HepG2 (cell line): ENCODE data around the gene PLEKHA3. TPM values are rescaled to one million over a fixed set of nuclear protein-coding genes. Genes with fewer than 3 reads are reported as not detected.
A peak's percentile ranks its signal among the peaks of the same experiment; 100 is the strongest.

Experiments used
- CAMTA2 ChIP-seq: sonication (generic); formaldehyde crosslinking; IDR thresholded peaks from 2 replicates; pipeline ENCODE4 v1.4.0; 2020; ENCODE audit warnings: mild to moderate bottlenecking, missing genetic modification reagents, borderline replicate concordance
- DNMT1 ChIP-seq: sonication (generic); formaldehyde crosslinking; IDR thresholded peaks from 2 replicates; pipeline ENCODE4 v1.5.1; 2020; ENCODE audit warnings: mild to moderate bottlenecking, missing genetic modification reagents
- ELF1 ChIP-seq: sonication (generic); formaldehyde crosslinking; IDR thresholded peaks from 2 replicates; pipeline ENCODE4 v1.4.0; 2020; ENCODE audit warnings: missing genetic modification reagents
- GTF2F1 ChIP-seq: fragments of 150-350 bp; IDR thresholded peaks from 2 replicates; pipeline ENCODE4 v1.6.1; 2014; ENCODE audit warnings: low read length
- HNF4G ChIP-seq, 2 experiments: sonication (generic) in 1 of 2; formaldehyde crosslinking in 1 of 2; IDR thresholded peaks; 2 replicates each; pipeline versions ENCODE4 v1.4.0 to v1.6.1; 2011 to 2020; ENCODE audit warnings: borderline replicate concordance in 2 of 2, low read depth in 2 of 2, mild to moderate bottlenecking in 2 of 2, low read length in 1 of 2, missing genetic modification reagents in 1 of 2, moderate library complexity in 1 of 2
- KDM5A ChIP-seq: fragments of 200-600 bp; sonication (generic); IDR thresholded peaks from 2 replicates; pipeline ENCODE4 v1.7.0; 2018; ENCODE audit warnings: antibody characterized with exemption, mild to moderate bottlenecking, low read length, borderline replicate concordance
- MTF2 ChIP-seq: sonication (generic); formaldehyde crosslinking; IDR thresholded peaks from 2 replicates; pipeline ENCODE4 v1.5.0; 2020; ENCODE audit warnings: missing genetic modification reagents, borderline replicate concordance
- SKI ChIP-seq: fragments of 450-650 bp; IDR thresholded peaks from one replicate; pipeline ENCODE4 v1.6.1; 2018; ENCODE audit warnings: mild to moderate bottlenecking; ENCODE audit not compliant: partially characterized antibody
- SRSF9 ChIP-seq: fragments of 200-400 bp; formaldehyde crosslinking; IDR thresholded peaks from 2 replicates; pipeline ENCODE4 v1.6.1; 2018; ENCODE audit warnings: borderline replicate concordance, mild to moderate bottlenecking, low read depth, low read length; ENCODE audit not compliant: insufficient read depth, poor library complexity, severe bottlenecking
- ZNF143 ChIP-seq: sonication (generic); formaldehyde crosslinking; IDR thresholded peaks from 2 replicates; pipeline ENCODE4 v1.4.0; 2020; ENCODE audit warnings: missing genetic modification reagents
- ZNF430 ChIP-seq: sonication (generic); formaldehyde crosslinking; IDR thresholded peaks from 2 replicates; pipeline ENCODE4 v1.9.0; 2021; ENCODE audit warnings: mild to moderate bottlenecking, missing genetic modification reagents
- ZNF567 ChIP-seq: sonication (generic); formaldehyde crosslinking; IDR thresholded peaks from 2 replicates; pipeline ENCODE4 v1.8.1; 2023; ENCODE audit warnings: mild to moderate bottlenecking, missing genetic modification reagents, borderline replicate concordance
- ZNF724P ChIP-seq: sonication (generic); formaldehyde crosslinking; IDR thresholded peaks from 2 replicates; pipeline ENCODE4 v1.8.0; 2022; ENCODE audit warnings: missing genetic modification reagents, borderline replicate concordance
- ZSCAN12 ChIP-seq: sonication (generic); formaldehyde crosslinking; IDR thresholded peaks from 2 replicates; pipeline ENCODE4 v1.9.0; 2021; ENCODE audit warnings: mild to moderate bottlenecking, missing genetic modification reagents
- polyA plus RNA-seq, 8 experiments: library from polyadenylated mRNA; depleted of rRNA in 3 of 8; stranded (reverse) in 7 of 8; unstranded in 1 of 8; fragments of >200 nt; fragmentation: Illumina TruSeq in 4 of 8; extraction: Trizol in 4 of 8; gene quantifications; 2 replicates each; pipeline versions ENCODE4 v1.2.1 to v1.2.3, GENCODE V29; 2011 to 2016; ENCODE audit warnings: low read depth in 4 of 8, missing spikeins in 1 of 8, mixed read lengths in 1 of 8; ENCODE audit not compliant: insufficient read depth in 1 of 8
- total RNA-seq, 5 experiments: library from RNA; depleted of rRNA; stranded (reverse); fragments of >200 nt; fragmentation: Illumina TruSeq; extraction: Trizol; gene quantifications; 2 replicates each; pipeline ENCODE4 v1.2.3, GENCODE V29; 2016; ENCODE audit warnings: low read depth in 1 of 5
- TF ChIP-seq, protein P1 (sequence below): sonication (generic); formaldehyde crosslinking; IDR thresholded peaks from 2 replicates; pipeline ENCODE4 v1.4.0; 2020; ENCODE audit warnings: missing genetic modification reagents
- TF ChIP-seq, protein P2 (sequence below): sonication (generic); formaldehyde crosslinking; IDR thresholded peaks from 2 replicates; pipeline ENCODE4 v1.4.0; 2020; ENCODE audit warnings: missing genetic modification reagents, borderline replicate concordance
- TF ChIP-seq, protein P3 (sequence below): sonication (generic); formaldehyde crosslinking; IDR thresholded peaks from 2 replicates; pipeline ENCODE4 v1.5.0; 2020; ENCODE audit warnings: missing genetic modification reagents
- TF ChIP-seq, protein P4 (sequence below): sonication (generic); formaldehyde crosslinking; IDR thresholded peaks from 2 replicates; pipeline ENCODE4 v1.5.0; 2020; ENCODE audit warnings: missing genetic modification reagents

PLEKHA3 gene
- total and polyA plus RNA-seq, 2 of the 13 experiments (the other 11 are each of a cell fraction or from before 2014, with no cell fraction given): 11.7 to 23.1 TPM

DNA sequence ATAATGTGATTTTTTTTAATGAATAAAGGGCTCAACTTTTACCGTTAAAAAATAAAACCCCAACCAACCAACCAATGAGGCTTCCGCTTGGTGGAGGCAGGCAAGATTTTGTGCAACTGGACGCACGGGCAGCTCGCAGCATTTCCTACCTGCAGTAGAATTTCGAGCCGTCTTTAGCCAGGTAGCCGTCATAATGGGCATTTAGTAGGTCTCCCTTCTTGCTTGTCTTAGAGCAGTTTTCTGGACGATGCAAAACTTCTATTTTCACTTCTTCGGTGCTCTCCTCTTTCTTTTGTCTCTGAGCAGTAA, 2.2 kb upstream of the PLEKHA3 start (continued):
- TF ChIP-seq KDM5A: peak; percentile 75; the same call in 1 of the 2 replicates
- TF ChIP-seq ELF1 (CRISPR knock-in tag): 0 out of 2 replicates have a peak, but pooled peaks have one; percentile 0
- 0 out of 2 replicates have a peak, but pooled peaks have one; percentile 1 for TF ChIP-seq GTF2F1
- TF ChIP-seq ZNF430 (CRISPR knock-in tag): no peak
- TF ChIP-seq SRSF9: no peak
- 0 out of 2 replicates have a peak, but pooled peaks have one; percentile 0 for TF ChIP-seq HNF4G (IDR thresholded peaks at IDR 0.05; ENCODE audit: borderline replicate concordance, low read depth, low read length)
- no peak for TF ChIP-seq HNF4G (CRISPR knock-in tag; IDR thresholded peaks at IDR 0.05; ENCODE audit: borderline replicate concordance, low read depth)
- 0 out of 2 replicates have a peak, but pooled peaks have one; percentile 40 for TF ChIP-seq ZNF724P (CRISPR knock-in tag)
- TF ChIP-seq, protein P1, sequence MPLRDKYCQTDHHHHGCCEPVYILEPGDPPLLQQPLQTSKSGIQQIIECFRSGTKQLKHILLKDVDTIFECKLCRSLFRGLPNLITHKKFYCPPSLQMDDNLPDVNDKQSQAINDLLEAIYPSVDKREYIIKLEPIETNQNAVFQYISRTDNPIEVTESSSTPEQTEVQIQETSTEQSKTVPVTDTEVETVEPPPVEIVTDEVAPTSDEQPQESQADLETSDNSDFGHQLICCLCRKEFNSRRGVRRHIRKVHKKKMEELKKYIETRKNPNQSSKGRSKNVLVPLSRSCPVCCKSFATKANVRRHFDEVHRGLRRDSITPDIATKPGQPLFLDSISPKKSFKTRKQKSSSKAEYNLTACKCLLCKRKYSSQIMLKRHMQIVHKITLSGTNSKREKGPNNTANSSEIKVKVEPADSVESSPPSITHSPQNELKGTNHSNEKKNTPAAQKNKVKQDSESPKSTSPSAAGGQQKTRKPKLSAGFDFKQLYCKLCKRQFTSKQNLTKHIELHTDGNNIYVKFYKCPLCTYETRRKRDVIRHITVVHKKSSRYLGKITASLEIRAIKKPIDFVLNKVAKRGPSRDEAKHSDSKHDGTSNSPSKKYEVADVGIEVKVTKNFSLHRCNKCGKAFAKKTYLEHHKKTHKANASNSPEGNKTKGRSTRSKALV (CRISPR knock-in tag): peak; percentile 52; the same call in 1 of the 2 replicates
- TF ChIP-seq, protein P2, sequence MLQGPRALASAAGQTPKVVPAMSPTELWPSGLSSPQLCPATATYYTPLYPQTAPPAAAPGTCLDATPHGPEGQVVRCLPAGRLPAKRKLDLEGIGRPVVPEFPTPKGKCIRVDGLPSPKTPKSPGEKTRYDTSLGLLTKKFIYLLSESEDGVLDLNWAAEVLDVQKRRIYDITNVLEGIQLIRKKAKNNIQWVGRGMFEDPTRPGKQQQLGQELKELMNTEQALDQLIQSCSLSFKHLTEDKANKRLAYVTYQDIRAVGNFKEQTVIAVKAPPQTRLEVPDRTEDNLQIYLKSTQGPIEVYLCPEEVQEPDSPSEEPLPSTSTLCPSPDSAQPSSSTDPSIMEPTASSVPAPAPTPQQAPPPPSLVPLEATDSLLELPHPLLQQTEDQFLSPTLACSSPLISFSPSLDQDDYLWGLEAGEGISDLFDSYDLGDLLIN (CRISPR knock-in tag): 0 out of 2 replicates have a peak, but pooled peaks have one; percentile 79
- TF ChIP-seq SKI: no peak
- TF ChIP-seq, protein P3, sequence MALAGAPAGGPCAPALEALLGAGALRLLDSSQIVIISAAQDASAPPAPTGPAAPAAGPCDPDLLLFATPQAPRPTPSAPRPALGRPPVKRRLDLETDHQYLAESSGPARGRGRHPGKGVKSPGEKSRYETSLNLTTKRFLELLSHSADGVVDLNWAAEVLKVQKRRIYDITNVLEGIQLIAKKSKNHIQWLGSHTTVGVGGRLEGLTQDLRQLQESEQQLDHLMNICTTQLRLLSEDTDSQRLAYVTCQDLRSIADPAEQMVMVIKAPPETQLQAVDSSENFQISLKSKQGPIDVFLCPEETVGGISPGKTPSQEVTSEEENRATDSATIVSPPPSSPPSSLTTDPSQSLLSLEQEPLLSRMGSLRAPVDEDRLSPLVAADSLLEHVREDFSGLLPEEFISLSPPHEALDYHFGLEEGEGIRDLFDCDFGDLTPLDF (CRISPR knock-in tag): 0 out of 2 replicates have a peak, but pooled peaks have one; percentile 71
- TF ChIP-seq, protein P4, sequence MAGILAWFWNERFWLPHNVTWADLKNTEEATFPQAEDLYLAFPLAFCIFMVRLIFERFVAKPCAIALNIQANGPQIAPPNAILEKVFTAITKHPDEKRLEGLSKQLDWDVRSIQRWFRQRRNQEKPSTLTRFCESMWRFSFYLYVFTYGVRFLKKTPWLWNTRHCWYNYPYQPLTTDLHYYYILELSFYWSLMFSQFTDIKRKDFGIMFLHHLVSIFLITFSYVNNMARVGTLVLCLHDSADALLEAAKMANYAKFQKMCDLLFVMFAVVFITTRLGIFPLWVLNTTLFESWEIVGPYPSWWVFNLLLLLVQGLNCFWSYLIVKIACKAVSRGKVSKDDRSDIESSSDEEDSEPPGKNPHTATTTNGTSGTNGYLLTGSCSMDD (CRISPR knock-in tag): 0 out of 2 replicates have a peak, but pooled peaks have one; percentile 35
- 0 out of 2 replicates have a peak, but pooled peaks have one; percentile 10 for TF ChIP-seq CAMTA2 (CRISPR knock-in tag)
- TF ChIP-seq MTF2 (CRISPR knock-in tag): 0 out of 2 replicates have a peak, but pooled peaks have one; percentile 6
- TF ChIP-seq ZSCAN12: 0 out of 2 replicates have a peak, but pooled peaks have one; percentile 65
- TF ChIP-seq ZNF567 (CRISPR knock-in tag): no peak
- peak; percentile 23; the same call in 1 of the 2 replicates for TF ChIP-seq DNMT1 (CRISPR knock-in tag)
- no peak for TF ChIP-seq ZNF143
